IMR-90 (cell line): Measurements from ENCODE around the gene COLGALT1. TPM values are rescaled to one million over a fixed set of nuclear protein-coding genes. Genes with fewer than 3 reads are reported as not detected.
A peak's percentile ranks its signal among the peaks of the same experiment; 100 is the strongest.

ENCODE experiments used
- ATAC-seq: fragments of 200-7000 bp; cut with Tn5 transposase; 2 replicates; pipeline ENCODE4 v1.9.1; 2020; ENCODE audit warnings: low read depth, mild to moderate bottlenecking, moderate library complexity
- BruUV-seq: library from RNA; stranded (reverse); fragments of 400-500 nt; replicated peaks from 2 replicates; lab custom pipeline; 2021; lab: Mats Ljungman, UMichigan
- CTCF ChIA-PET: fragments of 300-600 bp; formaldehyde crosslinking; extraction: SDS; loops from one replicate; lab custom pipeline; 2021; ENCODE audit warnings: antibody characterized with exemption; lab: Yijun Ruan, JAX
- POLR2A ChIA-PET: fragments of 300-600 bp; sonication (Branson Sonifier 250); formaldehyde crosslinking; loops from one replicate; lab custom pipeline; 2022; ENCODE audit warnings: antibody characterized with exemption; ENCODE audit not compliant: unreplicated experiment; lab: Charles Lee
- DNase-seq: peaks from one replicate; pipeline ENCODE4 v3.0.0; 2013
- H2AFZ ChIP-seq: replicated peaks from 2 replicates; pipeline ENCODE3; 2013; ENCODE audit warnings: low read length, mild to moderate bottlenecking; ENCODE audit not compliant: poor library complexity
- H2AK5ac ChIP-seq: 2 replicates; pipeline ENCODE4 v1.6.1; 2013; ENCODE audit warnings: low read depth, low read length, inconsistent platforms
- H2AK9ac ChIP-seq: replicated peaks from 2 replicates; pipeline ENCODE3; 2013; ENCODE audit warnings: mild to moderate bottlenecking, low read depth, low read length, moderate library complexity; ENCODE audit not compliant: poor library complexity
- H2BK120ac ChIP-seq: 2 replicates; pipeline ENCODE4 v1.6.1; 2013; ENCODE audit warnings: low read depth, low read length, inconsistent platforms
- H2BK15ac ChIP-seq: 3 replicates; pipeline ENCODE4 v1.6.1; 2013; ENCODE audit warnings: low read depth, low read length, inconsistent platforms
- H2BK20ac ChIP-seq: 2 replicates; pipeline ENCODE4 v1.6.1; 2013; ENCODE audit warnings: low read depth, mild to moderate bottlenecking, inconsistent platforms, low read length, moderate library complexity
- H2BK5ac ChIP-seq: 2 replicates; pipeline ENCODE4 v1.6.1; 2013; ENCODE audit warnings: mild to moderate bottlenecking, low read depth, low read length, inconsistent platforms; ENCODE audit not compliant: poor library complexity, severe bottlenecking
- H3K14ac ChIP-seq: replicated peaks from 2 replicates; pipeline ENCODE4 v1.6.1; 2013; ENCODE audit warnings: low read depth, low read length, inconsistent platforms
- H3K18ac ChIP-seq: 2 replicates; pipeline ENCODE4 v1.6.1; 2013; ENCODE audit warnings: low read depth, low read length, control low read depth
- H3K23ac ChIP-seq: 2 replicates; pipeline ENCODE4 v1.6.1; 2013; ENCODE audit warnings: low read depth, low read length, inconsistent platforms
- H3K27ac ChIP-seq: 2 replicates; pipeline ENCODE4 v1.5.1; 2013; ENCODE audit warnings: mild to moderate bottlenecking, control low read depth, low read length; ENCODE audit not compliant: insufficient read depth
- H3K27me3 ChIP-seq: 2 replicates; pipeline ENCODE4 v1.6.1; 2013; ENCODE audit warnings: low read length; ENCODE audit not compliant: control insufficient read depth, insufficient read depth
- H3K36me3 ChIP-seq: 2 replicates; pipeline ENCODE4 v1.6.1; 2013; ENCODE audit warnings: low read length, mixed read lengths; ENCODE audit not compliant: control insufficient read depth, insufficient read depth
- H3K4ac ChIP-seq: 2 replicates; pipeline ENCODE4 v1.6.1; 2013; ENCODE audit warnings: low read depth, low read length, inconsistent platforms
- H3K4me1 ChIP-seq: 2 replicates; pipeline ENCODE4 v1.6.1; 2013; ENCODE audit warnings: low read length, mixed read lengths; ENCODE audit not compliant: control insufficient read depth, insufficient read depth
- H3K4me2 ChIP-seq: 2 replicates; pipeline ENCODE4 v1.6.1; 2013; ENCODE audit warnings: low read depth, mild to moderate bottlenecking, control low read depth, low read length, moderate library complexity
- H3K4me3 ChIP-seq: 2 replicates; pipeline ENCODE4 v1.5.1; 2013; ENCODE audit warnings: low read depth, mild to moderate bottlenecking, control low read depth, low read length, moderate library complexity; ENCODE audit not compliant: insufficient read depth
- H3K56ac ChIP-seq: 2 replicates; pipeline ENCODE4 v1.6.1; 2013; ENCODE audit warnings: low read length, inconsistent platforms; ENCODE audit not compliant: insufficient read depth; ENCODE audit errors: extremely low read depth
- H3K79me1 ChIP-seq, 2 experiments: 2 replicates each; pipeline ENCODE4 v1.6.1; 2013; ENCODE audit warnings: low read length in 2 of 2, inconsistent platforms in 1 of 2, low read depth in 1 of 2
- H3K9ac ChIP-seq: 2 replicates; pipeline ENCODE4 v1.6.1; 2013; ENCODE audit warnings: low read depth, low read length, control low read depth
- H3K9me1 ChIP-seq: 2 replicates; pipeline ENCODE4 v1.6.1; 2013; ENCODE audit warnings: low read length, inconsistent platforms; ENCODE audit not compliant: insufficient read depth
- H3K9me3 ChIP-seq: 2 replicates; pipeline ENCODE4 v1.6.1; 2013; ENCODE audit warnings: low read length; ENCODE audit not compliant: control insufficient read depth, insufficient read depth
- H4K20me1 ChIP-seq: 2 replicates; pipeline ENCODE4 v1.6.1; 2013; ENCODE audit warnings: low read length, inconsistent platforms; ENCODE audit not compliant: insufficient read depth
- H4K5ac ChIP-seq: 2 replicates; pipeline ENCODE4 v1.6.1; 2013; ENCODE audit warnings: mild to moderate bottlenecking, low read depth, low read length, control low read depth
- H4K8ac ChIP-seq, 2 experiments: 2 replicates each; pipeline ENCODE4 v1.6.1; 2013; ENCODE audit warnings: low read depth in 2 of 2, low read length in 2 of 2, control low read depth in 1 of 2, inconsistent platforms in 1 of 2
- H4K91ac ChIP-seq: 2 replicates; pipeline ENCODE4 v1.6.1; 2013; ENCODE audit warnings: low read depth, low read length, inconsistent platforms; ENCODE audit not compliant: insufficient read depth
- BHLHE40 ChIP-seq: fragments of 150-350 bp; IDR thresholded peaks from 2 replicates; pipeline ENCODE4 v1.6.1; 2016; ENCODE audit warnings: mild to moderate bottlenecking, low read depth, low read length
- CEBPB ChIP-seq: IDR thresholded peaks from 2 replicates; pipeline ENCODE4 v1.6.1; 2012; ENCODE audit warnings: low read depth, low read length, improper control_type of control experiment
- CHD1 ChIP-seq: IDR thresholded peaks from 2 replicates; pipeline ENCODE4 v1.6.1; 2012; ENCODE audit warnings: low read depth, low read length, improper control_type of control experiment
- CTCF ChIP-seq: conservative IDR thresholded peaks from 2 replicates; pipeline ENCODE4 v1.5.1; 2012; ENCODE audit warnings: mild to moderate bottlenecking, low read depth, low read length, improper control_type of control experiment
- MAZ ChIP-seq: IDR thresholded peaks from 2 replicates; pipeline ENCODE4 v1.6.1; 2012; ENCODE audit warnings: low read depth, mild to moderate bottlenecking, low read length, improper control_type of control experiment, moderate library complexity, borderline replicate concordance
- MXI1 ChIP-seq: IDR thresholded peaks from 2 replicates; pipeline ENCODE4 v1.6.1; 2012; ENCODE audit warnings: low read depth, mild to moderate bottlenecking, low read length, moderate library complexity, borderline replicate concordance
- NFE2L2 ChIP-seq: fragments of 150-350 bp; IDR thresholded peaks from 2 replicates; pipeline ENCODE4 v1.6.1; 2016; ENCODE audit warnings: low read depth, mild to moderate bottlenecking, low read length
- RAD21 ChIP-seq: IDR thresholded peaks from 2 replicates; pipeline ENCODE4 v1.6.1; 2012; ENCODE audit warnings: low read length, improper control_type of control experiment
- RCOR1 ChIP-seq: IDR thresholded peaks from 2 replicates; pipeline ENCODE4 v1.6.1; 2012; ENCODE audit warnings: mild to moderate bottlenecking, low read length, improper control_type of control experiment; ENCODE audit not compliant: insufficient replicate concordance
- SMC3 ChIP-seq: fragments of 150-350 bp; IDR thresholded peaks from 2 replicates; pipeline ENCODE4 v1.6.1; 2016; ENCODE audit warnings: low read depth, mild to moderate bottlenecking, antibody characterized with exemption, low read length, moderate library complexity
- USF2 ChIP-seq: fragments of 150-350 bp; IDR thresholded peaks from 2 replicates; pipeline ENCODE4 v1.6.1; 2017; ENCODE audit warnings: mild to moderate bottlenecking, antibody characterized with exemption, low read length, low read depth
- WGBS, 2 experiments: methylation state at CpG; one replicate each; pipeline versions ENCODE4 v1.1.5 to v1.1.7; 2013; ENCODE audit warnings: missing lambda C conversion rate in 2 of 2; ENCODE audit not compliant: insufficient read length in 1 of 2; ENCODE audit errors: extremely low coverage in 2 of 2; 5-methylcytosine and 5-hydroxymethylcytosine counted together
- dilution Hi-C: fragments of 300-500 bp; cut with HindIII; formaldehyde crosslinking; loops from one replicate; pipeline ENCODE4 v1.14.3; 2018; ENCODE audit warnings: low sequenced_read_pairs; ENCODE audit not compliant: unreplicated experiment
- in situ Hi-C: fragments of 300-500 bp; cut with MboI; formaldehyde crosslinking; loops from 3 replicates; pipeline ENCODE4 v1.14.3; 2019; ENCODE audit warnings: low sequenced_read_pairs, inconsistent platforms, mixed read lengths
- intact Hi-C: fragments of 100-400 bp; cut with micrococcal nuclease; formaldehyde crosslinking; loops from 2 replicates; pipeline ENCODE4 v1.10.0; 2022
- polyA plus RNA-seq, 3 experiments: library from polyadenylated mRNA; depleted of rRNA; stranded (reverse); fragments of >200 nt; gene quantifications; 2 replicates each; pipeline ENCODE4 v1.2.3, GENCODE V29; 2012; ENCODE audit warnings: low replicate concordance in 1 of 3
- total RNA-seq: library from RNA; depleted of rRNA; stranded (reverse); fragments of >200 nt; gene quantifications from 2 replicates; pipeline ENCODE4 v1.2.3, GENCODE V29; 2012

Gene COLGALT1
- total and polyA plus RNA-seq, 2 of the 4 experiments (the other 2 are of a cell fraction): 77.1 to 117 TPM

DNA sequence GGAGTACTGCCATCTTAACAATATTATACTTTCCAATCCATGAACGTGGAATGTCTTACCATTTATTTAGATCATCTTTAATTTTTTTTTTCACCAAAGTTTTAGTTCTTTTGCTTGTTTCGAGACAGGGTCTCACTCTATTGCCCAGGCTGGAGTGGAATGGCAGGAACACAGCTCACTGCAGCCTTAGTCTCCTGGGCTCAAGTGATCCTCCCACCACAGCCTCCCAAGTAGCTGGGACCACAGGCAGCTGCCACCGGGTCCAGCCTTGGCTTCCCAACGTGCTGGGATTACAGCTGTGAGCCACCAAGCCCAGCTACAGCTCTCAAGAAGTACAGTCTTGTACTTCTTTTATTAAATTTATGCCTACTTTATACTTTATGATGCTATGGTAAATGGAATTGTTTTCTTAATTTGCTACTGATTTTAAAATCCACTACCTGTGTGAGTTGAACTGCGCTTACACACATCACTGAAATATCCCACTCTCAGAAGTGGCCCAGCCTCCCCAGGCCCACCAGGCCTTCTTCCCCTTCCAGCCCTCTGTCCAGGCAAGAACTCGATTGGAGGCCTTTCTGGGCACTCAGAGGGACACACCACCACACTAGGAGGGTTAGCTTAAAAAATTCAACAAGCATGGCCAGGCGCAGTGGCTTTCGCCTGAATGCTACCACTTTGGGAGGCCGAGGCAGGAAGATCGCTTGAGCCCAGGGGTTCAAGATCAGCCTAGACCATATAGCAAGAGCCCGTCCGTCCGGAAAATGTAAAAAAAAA lies 45.0 kb upstream of the COLGALT1 start:
- Histone ChIP-seq H3K9me1 (peaks cover 9% of the 10 kb centered on the region), H3K36me3 (peaks cover 12% of the 10 kb centered on the region; the same call in 1 of the 2 replicates), H3K27me3 (no peaks in the 10 kb centered on the region), H4K20me1 (peaks cover 16% of the 10 kb centered on the region), H3K4me3 (peak overlapping the region; percentile 54), H4K5ac (peak overlapping the region; percentile 65), H3K9ac (peak overlapping the region; percentile 67), H2AFZ (peak overlapping the region; percentile 58), H3K4ac (peak overlapping the region; percentile 95), H3K79me1 (peaks cover 18 to 67% of the 10 kb centered on the region in 2 experiments), H2BK120ac (peak overlapping the region; percentile 88; the same call in 1 of the 2 replicates), H4K91ac (peak overlapping the region; percentile 75), H2BK5ac (peak overlapping the region; percentile 87), H3K23ac (peak overlapping the region; percentile 79), H3K56ac (peak overlapping the region; percentile 89), H3K9me3 (no peaks in the 10 kb centered on the region), H3K27ac (peak overlapping the region; percentile 64), H2AK5ac (peak overlapping the region; percentile 96), H2BK15ac (peak overlapping the region; percentile 36; the same call in 1 of the 3 replicates), H2BK20ac (peak overlapping the region; percentile 12; the same call in 1 of the 2 replicates), H4K8ac (peak overlapping the region; percentile 89), H2AK9ac (peak overlapping the region; percentile 95), H3K18ac (peak overlapping the region; percentile 25; the same call in 1 of the 2 replicates), H3K14ac (peak overlapping the region; percentile 99), H3K4me2 (peak overlapping the region; percentile 91), H3K4me1 (peaks cover 16% of the 10 kb centered on the region)
- POLR2A ChIA-PET: interaction anchor here (0.6 kb wide), 1 partner anchor 91 kb away, joined by 15 read pairs; the partner anchor contains the start of gene MVB12A
- ATAC-seq (no peak), DNase-seq (no peak)
- in situ Hi-C loops (no loop called here), dilution Hi-C loops (no loop called here), intact Hi-C loops (loop anchor here (5.0 kb wide), 1 partner anchor 47 kb away; the partner anchor contains the start of gene COLGALT1)
- BruUV-seq: no TSS peak
- no peak for TF ChIP-seq NFE2L2
- no peak for TF ChIP-seq CEBPB
- TF ChIP-seq USF2: no peak
- TF ChIP-seq RCOR1: no peak
- no peak for TF ChIP-seq SMC3
- no peak for TF ChIP-seq BHLHE40
- TF ChIP-seq MXI1: no peak
- TF ChIP-seq CHD1: no peak
- no peak for TF ChIP-seq RAD21
- no peak for TF ChIP-seq CTCF
- TF ChIP-seq MAZ: no peak
- CTCF ChIA-PET: interaction anchor here (1.1 to 1.5 kb wide), 3 partner anchors 14 to 256 kb away, joined by 4 to 5 read pairs (median 4); no protein-coding TSS in a partner anchor
- WGBS, 2 experiments: 60% methylated on average over 1 of the region's 13 CpGs; no CpG with 5 or more reads in 1 of the 2 experiments
